Stimulated activated CD4-positive, alpha-beta T cell treated with anti-CD3 and anti-CD28 coated beads, Interleukin-4, amount 100 ng/mL, for 24 hours (primary cell): ENCODE measurements around the gene MDP1.
A peak's percentile ranks its signal among the peaks of the same experiment; 100 is the strongest.
"Not testable (repeated sequence)": the region's sequence is repeated elsewhere in the genome, so short reads cannot be mapped to it uniquely, and the experiment has no call there.

ENCODE experiments used
- DNase-seq: peaks from one replicate; pipeline ENCODE4 v3.0.0-alpha.2; 2020

The MDP1 gene

DNA sequence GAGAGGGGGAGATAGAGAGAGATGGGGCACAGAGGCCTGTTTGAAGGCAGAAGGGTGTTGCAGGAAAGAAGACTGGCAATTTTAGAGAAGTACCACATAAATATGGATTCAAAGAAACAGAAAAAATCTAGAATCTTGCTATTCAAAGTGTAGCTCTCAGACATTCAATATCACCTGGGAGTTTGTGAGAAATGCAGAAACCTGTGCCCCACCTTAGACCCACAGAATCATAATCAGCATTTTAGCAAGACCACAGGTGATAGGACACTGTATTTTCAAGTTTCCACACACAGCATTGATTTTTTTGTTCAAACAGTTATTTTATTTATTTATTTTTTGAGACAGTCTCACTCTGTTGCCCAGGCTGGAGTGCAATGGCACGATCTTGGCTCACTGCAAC lies 13.0 kb upstream of the MDP1 start:
- DNase-seq, result no peak

DNA sequence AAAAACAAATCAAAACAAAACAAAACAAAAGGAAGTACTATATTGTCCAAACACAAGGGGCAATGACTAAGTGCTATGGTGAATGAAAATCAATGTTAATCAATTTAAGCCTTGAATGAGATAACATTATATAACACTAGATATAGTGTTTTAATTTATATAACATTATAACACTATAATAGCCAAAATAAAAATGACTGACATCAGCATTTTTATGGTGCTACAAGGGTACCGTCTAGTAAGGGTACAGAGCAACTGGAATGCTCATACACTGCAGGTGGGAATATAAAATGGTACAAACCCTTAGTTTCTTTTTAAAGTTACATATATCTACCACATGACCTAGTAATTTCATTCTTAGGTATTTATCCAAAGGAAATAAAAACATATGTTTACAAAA lies 10.6 kb upstream of the MDP1 start:
- no peak for DNase-seq

DNA sequence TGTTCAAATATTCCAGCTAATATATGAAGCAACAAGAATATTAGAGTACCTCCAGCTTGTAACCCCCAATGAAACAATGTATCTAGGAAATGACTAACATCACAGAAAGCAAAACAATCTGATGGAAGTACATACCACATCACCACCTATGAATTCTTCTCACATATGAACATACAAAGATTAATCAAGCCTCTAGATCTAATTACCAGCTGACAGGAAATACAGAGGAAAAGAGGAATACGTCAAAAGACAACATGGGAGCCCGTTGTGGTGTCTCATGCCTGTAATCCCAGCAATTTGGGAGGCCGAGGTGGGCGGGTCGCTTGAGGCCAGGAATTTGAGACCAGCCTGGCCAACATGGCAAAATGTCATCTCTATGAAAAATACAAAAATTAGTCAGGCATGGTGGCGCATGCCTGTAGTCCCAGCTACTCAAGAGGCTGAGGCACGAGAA lies 8.8 kb upstream of the MDP1 start:
- DNase-seq, result no peak

DNA sequence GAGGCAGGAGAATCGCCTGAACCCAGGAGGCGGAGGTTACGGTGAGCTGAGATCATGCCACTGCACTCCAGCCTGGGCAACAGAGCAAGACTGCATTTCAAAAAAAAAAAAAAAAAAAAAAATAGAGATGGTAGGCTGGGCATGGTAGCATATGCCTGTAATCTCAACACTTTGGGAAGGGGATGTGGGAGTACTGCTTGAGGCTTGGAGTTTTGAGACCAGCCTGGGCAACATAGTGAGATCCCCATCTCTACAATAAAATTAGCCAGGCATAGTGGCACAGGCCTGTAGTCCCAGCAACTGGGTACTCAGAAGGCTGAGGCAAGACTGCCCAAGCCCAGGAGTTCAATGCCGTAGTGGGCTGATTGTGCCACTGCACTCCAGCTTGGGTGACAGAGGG lies 7.1 kb upstream of the MDP1 start:
- DNase-seq, result not testable (repeated sequence)

DNA sequence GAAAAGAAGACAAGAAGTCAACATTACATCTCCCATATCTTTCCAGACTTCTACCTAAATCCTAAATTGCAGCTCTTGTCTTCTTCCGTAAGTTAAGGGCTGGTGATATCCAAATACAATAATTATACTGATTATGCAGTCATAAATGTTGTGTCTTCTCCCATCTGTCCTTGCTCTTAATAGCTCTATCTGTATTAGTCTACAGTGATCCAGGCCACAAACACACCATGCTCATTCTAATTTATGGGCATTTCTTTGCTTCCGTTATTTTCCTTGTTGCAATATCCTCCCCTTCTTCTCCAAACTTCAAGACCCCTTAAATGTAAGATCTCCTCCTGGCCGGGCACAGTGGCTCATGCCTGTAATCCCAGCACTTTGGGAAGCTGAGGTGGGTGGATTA lies 3.7 kb upstream of the MDP1 start:
- no peak for DNase-seq

DNA sequence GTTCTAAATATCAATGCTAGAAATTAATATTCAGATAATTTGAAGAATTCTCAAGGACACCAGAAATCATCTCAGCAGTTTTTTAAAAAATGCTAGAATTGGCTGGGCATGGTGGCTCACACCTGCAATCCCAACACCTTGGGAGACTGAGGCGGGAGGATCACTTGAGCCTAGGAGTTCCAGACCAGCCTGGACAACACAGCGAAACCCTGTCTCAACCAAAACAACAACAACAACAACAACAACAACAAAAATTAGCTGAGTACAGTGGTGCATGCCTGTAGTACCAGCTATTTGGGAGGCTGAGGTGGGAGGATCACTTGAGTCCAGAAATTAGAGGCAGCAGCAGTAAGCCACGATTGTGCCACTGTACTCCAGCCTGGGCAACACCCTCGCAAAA lies 3.2 kb upstream of the MDP1 start:
- DNase-seq, result no peak

DNA sequence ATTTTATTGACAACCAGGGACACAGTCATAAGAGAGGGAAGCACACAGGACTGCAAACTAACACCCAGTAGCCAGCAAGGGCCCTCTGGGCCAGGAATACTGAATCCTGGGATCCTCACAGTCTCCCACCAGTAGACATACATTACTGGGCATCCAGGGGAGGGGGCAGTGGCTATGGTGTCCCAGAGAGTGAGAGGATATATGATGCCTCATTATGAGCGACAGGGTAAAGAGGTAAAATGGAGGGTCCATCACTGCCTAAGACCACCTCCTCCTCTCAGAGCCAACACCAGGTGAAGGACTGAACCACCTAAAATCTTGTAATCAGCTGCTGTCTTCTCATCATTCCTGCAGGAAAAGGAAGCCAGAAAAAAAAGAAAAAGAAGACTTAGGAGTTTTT lies 1.0 kb upstream of the MDP1 start:
- DNase-seq, result not testable (repeated sequence)

DNA sequence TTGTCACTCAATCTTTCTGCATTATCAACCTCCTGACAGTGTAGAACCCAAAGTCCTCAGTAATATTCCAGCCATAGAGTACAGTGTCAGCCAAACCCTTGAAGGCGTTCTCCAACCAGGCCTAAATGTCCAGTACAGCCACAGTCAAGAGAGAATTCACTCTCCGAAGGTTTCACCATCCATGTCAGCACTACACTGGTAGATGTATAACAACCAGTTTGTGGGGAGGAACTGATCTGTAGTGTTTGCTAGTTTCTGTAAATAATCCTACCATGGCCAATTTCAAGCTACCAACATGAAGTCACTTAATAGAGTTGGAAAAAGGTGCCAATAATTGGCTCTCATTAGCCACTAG lies 456 bp upstream of the MDP1 start:
- no peak for DNase-seq

DNA sequence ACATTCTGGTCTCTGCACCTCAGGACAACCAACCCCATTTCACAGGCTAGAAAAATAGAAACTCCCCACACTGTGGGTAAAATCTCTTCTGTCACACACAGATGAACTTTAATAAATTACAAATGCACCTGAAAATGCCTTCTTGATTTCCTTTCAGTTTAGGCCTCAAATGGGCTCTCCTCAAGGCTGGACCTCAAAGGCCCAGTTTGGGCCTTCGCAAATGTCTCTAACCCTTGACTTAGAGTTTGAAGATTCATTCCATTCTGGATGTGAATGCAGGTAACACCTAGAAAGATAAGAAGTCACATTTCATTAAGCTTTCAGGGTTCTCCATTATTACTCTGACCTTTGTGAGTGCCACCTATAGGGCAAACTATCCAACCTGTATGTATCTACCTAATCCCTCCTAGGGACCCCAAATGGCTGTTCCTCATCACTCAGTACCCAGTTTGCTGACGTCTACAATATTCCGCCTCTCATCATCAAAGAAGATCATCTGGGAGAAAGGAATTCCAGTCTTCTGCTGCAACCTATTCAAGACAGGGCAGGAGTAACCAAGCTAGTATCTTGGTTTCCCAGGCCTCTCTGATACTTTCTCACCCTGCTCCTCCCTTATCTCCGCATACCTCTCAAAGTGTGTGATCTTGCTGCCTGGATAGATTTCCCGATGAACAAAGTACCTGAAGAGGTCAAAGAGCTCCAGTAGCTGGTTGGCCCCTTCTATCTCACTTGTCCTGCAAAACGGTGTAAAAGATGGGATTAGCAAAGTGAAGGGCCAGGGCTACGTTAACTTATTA lies 1.8 kb downstream of the MDP1 start:
- no peak for DNase-seq

DNA sequence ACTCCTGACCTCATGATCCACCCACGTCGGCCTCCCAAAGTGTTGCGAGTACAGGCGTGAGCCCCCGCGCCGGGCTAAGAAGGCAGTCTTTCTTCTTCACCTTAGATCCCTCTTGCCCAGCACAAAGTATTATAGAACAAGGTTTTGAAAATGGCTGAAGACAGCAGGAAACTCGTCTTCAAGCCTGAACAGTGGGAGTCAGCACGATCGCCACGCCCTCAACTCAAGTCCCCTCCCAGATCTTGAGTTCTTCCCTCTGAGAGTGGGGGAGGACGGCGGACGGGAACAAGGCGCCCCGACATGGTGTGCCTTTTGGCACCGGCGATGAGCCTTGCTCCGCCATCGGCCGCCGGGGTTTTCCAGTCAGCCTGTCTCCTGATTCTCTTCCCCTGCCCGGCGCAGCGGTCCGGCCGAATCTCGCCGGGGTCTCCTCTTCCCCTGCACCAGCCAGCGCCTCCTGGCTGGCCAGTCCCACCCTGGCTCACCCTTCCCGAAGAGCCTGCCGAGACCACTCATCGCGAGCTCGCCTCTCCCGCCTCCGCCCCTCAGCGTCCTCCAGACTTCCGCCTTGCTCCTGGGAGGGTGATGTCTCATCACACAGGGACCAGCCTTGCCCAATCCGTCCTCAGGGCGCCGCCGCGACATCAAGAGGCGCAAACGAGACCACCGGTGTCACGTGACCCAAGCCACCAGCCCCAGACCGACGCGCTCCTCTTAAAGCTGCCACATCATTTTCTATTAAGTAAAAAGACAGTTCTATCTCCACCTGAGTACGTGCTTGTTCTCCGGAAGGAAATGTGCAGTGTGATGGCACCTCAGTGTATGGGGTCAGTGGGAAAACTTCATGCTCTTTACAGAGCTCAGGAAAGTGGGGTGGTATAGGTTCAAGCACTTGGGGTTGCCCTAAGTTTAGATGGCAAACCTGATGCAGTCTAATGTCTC lies 2.7 kb downstream of the MDP1 start, which contains the start of gene CHMP4A:
Gene CHMP4A (minus strand): TSS at position 565 of the 942 bp plus-strand sequence. CDS start 49 bp downstream, at position 516.
- peak; percentile 98 for DNase-seq

DNA sequence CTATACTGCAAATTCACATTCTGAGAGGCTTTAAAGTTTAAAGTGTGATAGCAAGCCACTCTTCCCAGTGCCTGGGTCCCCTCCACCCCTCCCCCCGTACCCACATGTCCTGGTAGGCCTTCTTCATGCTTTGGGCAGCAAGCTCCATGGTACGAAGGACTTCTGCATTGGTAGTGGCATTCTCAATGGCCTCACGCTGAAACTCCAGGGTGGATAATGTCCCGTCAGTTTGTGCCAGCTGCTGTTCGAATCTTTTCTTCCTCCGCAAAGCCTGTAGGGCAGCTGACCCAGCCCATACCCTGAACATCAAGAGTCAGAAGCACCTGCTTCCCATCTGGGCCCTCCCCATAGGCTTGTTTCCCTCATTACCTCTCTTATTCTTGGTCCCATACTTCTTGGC lies 4.6 kb downstream of the MDP1 start:
- no peak for DNase-seq

DNA sequence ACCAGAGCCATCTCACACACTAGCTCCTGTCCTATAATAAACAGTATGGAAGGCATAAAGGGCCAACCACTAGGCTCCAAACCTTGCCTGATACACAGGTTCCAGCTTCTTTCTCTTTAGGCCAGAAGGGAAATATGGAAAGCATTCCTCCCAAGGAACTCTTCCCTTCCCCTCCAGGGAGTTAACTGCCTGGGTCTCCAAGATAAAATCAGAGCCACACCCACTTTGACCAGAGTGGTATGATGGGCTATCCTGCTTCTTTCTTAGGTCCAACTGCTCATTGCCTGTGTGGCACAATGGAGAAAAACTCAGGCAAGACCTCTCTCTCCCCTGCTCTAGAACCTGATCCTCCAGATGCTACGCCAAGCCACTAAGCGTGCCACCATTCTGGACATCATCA lies 8.2 kb downstream of the MDP1 start:
- DNase-seq, result no peak

DNA sequence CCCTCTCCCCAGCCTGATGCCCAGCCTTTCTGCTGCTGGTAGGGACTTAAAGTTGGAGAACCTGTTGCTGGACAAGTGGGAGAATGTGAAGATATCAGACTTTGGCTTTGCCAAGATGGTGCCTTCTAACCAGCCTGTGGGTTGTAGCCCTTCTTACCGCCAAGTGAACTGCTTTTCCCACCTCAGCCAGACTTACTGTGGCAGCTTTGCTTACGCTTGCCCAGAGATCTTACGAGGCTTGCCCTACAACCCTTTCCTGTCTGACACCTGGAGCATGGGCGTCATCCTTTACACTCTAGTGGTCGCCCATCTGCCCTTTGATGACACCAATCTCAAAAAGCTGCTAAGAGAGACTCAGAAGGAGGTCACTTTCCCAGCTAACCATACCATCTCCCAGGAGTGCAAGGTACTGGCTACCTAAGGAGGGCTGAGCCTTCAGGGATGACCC lies 8.7 kb downstream of the MDP1 start:
- no peak for DNase-seq

DNA sequence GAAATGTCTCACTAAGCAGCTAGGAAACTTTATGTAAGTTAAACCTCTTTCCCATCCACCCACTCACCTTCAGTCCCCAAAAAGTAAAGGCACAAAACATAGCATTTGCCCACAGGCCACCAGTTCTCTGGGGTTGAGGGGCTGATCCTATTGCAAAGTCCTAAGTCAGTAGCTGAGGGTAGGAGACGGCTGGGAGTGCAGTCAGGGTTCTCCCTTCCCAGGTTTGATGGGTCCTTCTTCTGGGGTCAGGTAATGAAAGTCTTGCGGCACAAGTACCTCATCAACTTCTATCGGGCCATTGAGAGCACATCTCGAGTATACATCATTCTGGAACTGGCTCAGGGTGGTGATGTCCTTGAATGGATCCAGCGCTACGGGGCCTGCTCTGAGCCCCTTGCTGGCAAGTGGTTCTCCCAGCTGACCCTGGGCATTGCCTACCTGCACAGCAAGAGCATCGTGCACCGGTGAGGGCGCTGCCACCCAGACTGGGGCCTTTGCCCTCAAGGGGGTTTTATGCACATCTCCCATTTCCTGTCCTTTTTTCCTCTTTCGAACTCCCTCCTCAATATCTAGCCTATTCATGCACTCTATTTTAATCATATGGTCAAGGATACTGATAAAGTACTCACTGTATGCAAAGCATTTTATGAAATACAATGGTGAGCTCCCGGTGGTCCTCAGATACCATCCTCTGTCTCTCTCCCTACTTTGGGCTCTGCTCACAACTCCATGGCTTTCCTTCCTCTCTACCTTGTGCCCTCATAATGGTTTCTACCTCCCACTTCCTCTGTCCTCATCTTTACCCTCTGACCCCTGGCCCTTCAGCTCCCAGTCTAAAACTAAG lies 9.4 kb downstream of the MDP1 start:
- no peak for DNase-seq

DNA sequence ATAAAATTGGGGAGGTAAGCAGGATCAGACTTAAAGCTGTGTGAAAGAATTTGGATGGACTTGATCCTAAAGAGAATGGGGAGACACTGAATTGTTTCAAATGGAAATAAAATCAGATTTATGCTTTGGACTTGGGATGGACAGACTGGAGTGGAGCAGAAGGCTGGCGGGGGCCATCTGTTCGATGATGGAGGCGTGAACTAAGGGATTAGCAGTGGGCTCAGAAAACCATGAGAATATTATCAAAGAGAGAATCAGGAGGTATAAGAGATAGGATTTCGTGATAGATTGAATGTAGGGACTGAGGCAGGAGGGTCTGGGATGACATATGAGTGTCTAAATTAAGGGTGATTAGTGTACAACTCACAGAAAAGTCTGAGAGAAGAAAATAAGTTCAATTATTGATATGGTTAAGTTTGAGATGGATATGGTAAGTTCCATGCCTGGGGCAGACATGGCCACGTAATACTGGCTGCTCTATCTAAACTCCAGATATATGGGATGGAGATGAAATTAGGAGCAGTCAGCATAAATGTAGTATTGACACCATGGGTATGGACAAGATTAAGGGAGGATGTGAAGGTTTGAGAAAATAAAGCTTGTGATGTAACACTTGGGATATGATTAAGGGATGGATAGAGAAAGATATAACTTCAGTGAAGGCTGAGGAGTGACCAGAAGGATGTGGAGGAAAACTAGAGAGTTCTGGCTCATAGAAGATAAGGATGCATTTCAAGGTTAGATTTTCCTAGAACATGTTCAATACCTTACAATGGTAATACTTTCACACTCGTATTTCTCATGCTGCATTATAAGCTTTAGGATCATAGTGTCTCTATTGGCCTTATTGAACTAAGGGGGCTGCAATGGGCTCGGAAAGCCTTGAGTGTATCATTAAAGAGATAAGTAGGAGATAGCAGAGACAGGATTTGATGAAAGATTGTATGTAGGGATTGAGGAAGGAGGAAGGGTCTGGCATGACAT lies 11.4 kb downstream of the MDP1 start:
- DNase-seq, result no peak

DNA sequence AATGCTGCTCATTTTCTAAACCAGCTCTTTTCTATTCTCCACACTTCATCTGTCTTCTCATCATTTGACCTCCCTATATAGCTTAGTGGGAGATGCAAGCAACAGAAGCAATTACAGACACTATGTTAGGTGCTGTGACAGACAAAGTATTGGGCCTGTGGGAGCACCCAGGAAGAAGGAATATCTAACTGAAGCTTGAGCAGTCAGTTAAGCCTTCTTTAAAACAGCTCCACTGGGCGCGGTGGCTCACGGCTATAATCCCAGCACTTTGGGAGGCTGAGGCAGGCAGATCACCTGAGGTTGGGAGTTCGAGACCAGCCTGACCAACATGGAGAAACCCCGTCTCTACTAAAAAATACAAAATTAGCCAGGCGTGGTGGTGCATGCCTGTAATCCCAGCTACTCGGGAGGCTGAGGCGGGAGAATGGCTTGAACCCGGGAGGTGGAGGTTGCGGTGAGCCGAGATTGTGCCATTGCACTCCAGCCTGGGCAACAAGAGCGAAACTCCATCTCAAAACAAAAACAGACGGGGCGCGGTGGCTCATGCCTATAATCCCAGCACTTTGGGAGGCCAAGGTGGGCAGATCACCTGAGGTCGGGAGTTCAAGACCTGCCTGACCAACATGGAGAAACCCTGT lies 12.5 kb downstream of the MDP1 start:
- not testable (repeated sequence) for DNase-seq

DNA sequence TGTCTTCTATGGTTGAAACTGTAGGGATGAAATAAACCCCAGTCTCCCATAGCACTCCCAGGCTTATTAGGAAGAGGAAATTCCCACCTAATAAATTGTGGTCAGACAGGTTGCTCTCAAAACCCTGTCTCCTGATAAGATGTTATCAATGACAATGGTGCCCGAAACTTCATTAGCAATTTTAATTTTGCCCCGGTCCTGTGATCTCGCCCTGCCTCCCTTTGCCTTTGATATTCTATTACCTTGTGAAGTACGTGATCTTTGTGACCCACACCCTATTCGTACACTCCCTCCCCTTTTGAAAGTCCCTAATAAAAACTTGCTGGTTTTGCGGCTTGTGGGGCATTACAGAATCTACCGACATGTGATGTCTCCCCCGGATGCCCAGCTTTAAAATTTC lies 13.3 kb downstream of the MDP1 start:
- DNase-seq, result not testable (repeated sequence)

DNA sequence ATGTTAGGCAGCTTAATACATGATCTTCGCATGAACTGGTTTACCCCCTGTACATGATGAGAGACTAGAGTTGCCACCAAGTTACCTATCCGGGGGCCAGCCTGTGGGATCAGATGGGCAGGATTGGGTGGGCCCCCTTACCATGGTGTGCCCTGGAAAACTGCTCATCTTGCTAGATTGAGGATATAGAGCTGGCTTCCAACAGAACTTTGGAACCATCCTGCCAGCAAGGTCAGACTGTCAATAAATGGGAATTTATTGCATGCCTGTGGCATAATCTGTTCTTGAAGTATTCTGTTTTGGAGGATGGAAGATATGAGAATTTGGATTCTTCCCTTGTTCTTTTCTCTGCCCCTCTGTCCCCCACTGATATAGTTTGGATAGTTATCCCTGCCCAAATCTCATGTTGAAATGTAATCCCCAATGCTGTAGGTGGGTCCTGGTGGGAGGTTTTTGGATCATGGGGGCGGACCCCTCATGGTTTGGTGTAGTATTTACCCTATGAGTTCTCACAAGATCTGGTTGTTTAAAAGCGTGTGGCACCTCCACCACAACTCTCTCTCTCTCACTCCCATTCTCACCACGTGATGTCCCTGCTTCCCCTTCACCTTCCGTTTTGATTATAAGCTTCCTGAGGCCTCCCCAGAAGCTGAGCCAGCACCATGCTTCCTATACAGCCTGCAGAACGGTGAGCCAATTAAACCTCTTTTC lies 16.9 kb downstream of the MDP1 start:
- DNase-seq, result no peak

DNA sequence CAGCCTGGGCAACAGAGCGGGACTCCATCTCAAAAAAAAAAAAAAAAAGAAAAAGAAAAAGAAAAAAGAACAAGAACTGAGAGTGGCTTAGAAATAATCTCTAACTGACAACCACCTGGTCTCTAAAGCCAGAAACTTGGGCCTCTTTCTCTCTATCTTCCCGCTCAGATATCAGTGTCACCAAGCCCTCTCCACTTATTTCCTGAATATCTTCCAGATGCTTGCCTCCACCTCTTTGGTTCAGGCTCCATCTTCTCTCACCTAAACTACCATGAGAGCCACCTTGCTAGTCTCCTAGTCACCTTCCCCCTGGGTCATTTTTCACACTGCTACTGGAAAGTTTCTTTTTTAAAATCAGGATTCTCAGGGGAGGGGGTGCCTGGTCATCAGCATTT lies 18.8 kb downstream of the MDP1 start:
- DNase-seq, result no peak
